Brain pericyte (primary cell): Measurements from ENCODE around the gene SPRR1A.

Experiments used
- DNase-seq: peaks from one replicate; pipeline ENCODE4 v3.0.0-alpha.2; 2012; ENCODE audit warnings: low read depth, low spot score

Gene SPRR1A

GRCh38 chr1:152983743-152984142 is at the start of gene SPRR1A:
SPRR1A (plus strand) TSS chr1:152984081; CDS start chr1:152985231, 1,150 bp downstream.
- DNase-seq = no peak

- DNase-seq = no peak
Measured at GRCh38 chr1:152940614-152941013, 43.3 kb upstream of the SPRR1A start.

GRCh38 chr1:152941037-152941711 is 42.7 kb upstream of the SPRR1A start:
- DNase-seq = no peak

DNA sequence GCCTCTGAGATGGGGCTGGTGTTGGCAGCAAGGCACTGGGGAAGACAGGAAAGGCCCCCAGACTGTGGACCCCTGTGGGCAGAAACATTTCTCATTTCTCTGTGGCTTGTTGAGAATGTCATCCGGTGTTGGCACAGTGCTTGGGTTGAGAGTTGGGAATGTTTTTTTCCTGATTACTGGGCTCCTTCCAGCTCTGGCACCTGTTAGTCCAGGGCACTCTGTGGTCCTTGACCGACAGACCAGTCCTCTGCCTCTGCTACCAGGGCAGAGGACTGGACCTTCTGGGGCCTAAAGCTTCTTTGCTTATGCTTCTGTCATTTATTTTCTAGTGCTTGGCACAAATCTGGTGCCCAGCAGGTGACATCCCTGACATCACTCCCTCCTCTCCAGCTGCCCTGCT is 41.7 kb upstream of the SPRR1A start:
- no peak for DNase-seq

GRCh38 chr1:152946248-152946647 is 37.6 kb upstream of the SPRR1A start:
- no peak for DNase-seq

DNA sequence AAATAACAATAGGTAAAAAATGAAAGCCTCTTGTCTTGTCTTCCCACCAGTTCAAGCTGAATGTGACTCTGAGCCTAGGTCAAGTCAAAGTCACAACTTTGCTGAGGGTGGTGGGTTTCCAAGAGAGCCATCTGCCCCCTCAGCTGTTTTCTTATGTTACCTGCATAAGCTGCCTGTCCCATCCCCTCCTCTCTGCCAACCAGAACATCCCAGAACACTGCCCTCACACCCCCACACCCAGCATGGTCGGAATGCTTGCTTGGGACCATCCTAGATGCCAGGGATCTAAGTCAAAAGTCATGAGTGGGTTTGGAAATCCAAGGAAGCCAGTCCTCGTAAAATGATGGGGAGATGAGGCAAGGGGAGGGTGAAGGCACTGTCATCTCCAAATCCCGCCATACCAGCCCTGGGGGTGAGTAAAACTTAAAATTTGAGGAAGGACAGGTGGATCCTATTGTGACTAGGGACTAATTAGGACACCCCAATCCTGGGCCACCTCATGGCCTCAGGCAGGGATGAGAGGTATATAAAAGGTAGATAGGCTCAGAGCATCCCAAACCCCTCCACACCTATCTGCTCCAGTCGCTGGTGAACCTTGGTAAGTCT is 37.1 kb upstream of the SPRR1A start, which contains the start of gene SPRR5:
SPRR5 (plus strand) TSS at position 556 of the 606 bp plus-strand sequence. CDS start 1,349 bp downstream, outside the sequence.
- no peak for DNase-seq

DNA sequence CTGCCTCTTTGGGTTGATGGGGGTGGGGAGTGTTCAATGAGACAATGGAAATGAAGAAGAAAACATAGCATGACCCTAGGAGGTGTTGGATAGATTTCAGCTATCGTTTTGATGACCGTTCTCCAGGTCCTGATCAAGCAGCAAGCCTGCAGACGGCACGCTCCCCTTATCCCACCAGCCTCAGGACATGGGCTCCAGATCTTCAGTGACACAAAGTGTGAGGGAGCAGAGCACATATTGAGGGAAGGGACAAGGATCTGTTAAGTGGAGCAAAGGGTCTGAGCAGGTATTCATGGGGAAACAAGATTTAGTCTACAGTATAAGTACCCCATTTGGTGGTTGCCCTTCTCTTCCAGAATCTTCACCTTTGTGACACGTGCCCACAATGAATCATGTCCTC is 32.2 kb upstream of the SPRR1A start:
- DNase-seq = no peak

DNA sequence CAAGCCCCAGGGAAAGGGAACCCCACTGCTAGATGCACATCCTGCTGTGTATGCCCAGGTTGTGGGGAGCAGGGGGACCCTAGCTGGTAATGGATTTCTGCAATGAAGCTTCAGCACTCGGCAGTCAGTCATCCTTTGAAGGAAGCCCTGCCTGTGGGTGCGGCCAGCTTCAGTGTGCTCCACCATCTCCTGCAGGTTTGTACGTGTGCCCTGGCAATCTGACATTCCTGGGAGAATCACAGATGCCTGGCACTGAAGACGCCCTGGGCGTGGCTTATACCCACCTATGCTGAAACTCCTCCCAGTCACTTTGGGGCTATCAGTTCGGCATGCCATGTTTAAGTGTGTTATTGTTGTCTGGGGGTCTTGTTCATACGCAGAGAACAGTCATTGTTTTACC is 30.1 kb upstream of the SPRR1A start:
- DNase-seq = no peak

DNA sequence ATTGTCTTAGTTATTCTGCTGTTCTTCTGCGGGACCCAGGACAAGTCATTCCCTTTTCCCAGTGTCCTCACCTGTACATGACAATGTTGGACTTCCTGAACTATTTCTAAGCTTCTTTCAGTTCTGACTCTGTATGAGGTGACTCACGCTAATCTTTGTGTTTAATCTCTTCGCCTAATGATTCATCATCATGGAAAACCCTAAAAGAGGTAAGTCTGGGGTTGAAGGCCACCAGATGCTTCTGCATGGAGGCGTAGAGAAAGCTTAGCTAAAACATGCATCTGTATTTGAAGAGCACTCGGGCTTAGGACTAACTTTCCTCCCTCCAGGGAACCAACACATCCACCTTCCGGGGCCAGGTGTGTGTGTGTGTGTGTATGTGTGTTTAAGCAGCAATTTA is 29.4 kb upstream of the SPRR1A start:
- no peak for DNase-seq

DNA sequence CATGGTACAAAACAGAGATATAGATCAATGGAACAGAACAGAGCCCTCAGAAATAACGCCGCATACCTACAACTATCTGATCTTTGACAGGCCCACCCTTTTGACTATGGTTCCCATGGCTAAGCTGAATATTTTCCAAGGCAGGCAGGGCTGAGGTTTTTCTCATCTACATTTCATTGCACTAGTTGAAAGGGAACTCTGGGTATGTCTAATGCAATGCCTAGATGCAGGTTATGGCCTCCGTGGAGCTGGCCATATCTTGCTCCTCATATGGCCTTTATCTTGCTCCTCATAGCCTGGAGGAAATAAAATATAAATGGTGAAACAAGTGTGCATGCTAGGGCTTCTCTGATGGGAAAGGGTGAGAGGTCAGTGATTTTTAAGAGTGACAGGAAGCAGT is 26.3 kb upstream of the SPRR1A start:
- no peak for DNase-seq

DNA sequence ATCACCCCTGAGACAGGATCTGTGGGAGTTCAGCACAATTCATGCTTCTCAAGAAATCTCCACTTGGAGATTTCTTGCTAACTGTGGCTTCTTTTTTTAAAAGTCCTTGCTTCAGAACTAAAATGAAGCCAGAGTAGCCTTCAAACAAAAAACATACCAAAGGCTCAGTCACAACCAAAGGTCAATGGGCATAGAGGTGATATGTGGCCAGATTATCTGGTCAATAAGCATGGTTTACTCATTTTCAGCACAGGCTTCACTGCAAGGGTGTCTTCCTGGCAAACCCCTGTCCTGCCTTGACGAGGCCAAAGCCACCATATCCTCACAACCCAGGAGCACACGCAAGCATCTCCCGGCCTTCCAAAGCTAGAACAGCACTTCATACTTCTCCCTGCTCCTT is 24.6 kb upstream of the SPRR1A start:
- DNase-seq = no peak

DNA sequence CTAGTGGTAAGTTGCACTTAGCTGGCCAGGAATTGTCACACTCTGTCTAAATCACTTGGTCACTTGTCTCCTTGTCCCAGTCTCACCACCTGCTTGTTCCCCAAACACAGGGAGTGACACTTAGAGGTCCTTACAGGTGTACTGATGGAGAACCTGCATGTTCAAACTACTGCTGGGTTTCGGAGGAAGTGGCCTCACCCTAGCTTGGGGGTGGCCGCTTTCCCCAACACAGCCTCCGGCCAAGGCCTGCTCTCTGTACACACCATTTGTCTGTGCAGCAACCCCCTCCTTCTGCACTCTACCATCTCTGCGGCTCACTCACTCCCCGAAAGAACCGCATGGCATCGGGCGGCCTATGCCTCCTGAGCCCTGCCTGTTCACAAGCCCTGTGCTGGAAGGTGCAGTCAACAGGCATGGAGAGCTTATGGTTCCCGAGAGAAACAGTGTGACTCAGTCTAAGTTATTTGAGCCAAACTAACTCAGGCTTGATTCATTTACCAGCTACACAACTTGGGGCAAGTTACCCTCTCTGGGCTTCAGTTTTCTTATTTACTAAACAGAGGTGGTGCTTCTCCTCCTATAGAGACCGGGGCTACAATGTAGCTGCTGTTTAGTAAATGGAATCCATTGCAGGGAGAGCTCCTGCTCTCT is 24.0 kb upstream of the SPRR1A start:
- no peak for DNase-seq

GRCh38 chr1:152960452-152961044 is 23.3 kb upstream of the SPRR1A start:
- no peak for DNase-seq

DNA sequence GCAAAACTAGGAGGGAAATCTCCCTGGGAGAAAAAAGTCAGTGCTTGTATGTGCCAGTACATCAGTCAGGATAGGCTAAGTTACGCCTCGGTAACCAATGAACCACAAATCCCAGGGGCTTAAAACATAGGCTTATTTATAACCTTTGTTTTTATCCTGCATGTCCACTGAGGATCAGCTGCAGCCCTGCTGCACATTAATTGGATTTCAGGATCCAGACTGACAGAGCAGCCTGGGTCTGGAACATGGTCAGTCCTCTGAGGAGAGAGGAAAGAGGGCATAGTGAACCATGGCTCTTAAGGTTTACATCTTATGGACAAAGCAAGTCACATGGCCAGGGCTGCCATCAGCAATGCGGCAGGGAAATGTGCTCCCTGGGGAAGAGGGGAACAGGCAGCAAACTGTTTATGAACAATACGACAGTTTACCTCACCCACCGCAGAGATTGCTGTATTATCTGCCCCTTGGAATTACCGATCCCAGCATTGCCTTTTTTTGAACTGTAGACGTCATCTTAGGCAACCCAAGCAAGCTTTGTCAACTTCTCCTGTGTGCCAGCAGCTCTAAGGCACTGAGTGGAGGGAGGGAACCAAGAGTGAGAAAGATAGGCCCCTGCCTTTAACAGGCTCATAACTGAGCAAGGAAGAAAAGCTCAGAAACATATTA is 22.5 kb upstream of the SPRR1A start:
- DNase-seq = no peak

GRCh38 chr1:152962876-152963415 is 20.9 kb upstream of the SPRR1A start:
- DNase-seq = no peak

GRCh38 chr1:152964536-152964935 is 19.3 kb upstream of the SPRR1A start:
- no peak for DNase-seq

DNA sequence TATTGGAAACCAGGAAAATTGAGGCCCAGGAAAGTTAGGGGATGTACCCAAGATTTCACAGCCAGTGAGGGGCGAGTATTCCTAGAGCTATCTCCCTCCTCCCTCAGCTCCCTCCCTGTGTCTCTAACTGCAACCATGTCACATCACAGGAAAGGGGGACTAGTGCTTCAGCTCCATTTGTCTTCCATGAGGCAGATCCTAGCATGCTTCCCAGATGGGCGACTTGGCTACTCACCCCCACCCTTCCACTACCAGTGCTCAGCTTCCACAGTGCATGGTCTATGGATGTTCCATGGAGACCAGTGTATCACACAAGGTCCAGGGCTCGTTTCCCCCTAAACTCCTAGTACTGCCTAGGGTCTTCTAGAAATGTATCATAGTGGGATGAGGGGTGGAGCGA is 18.0 kb upstream of the SPRR1A start:
- DNase-seq = no peak

GRCh38 chr1:152967201-152967600 is 16.7 kb upstream of the SPRR1A start:
- no peak for DNase-seq

DNA sequence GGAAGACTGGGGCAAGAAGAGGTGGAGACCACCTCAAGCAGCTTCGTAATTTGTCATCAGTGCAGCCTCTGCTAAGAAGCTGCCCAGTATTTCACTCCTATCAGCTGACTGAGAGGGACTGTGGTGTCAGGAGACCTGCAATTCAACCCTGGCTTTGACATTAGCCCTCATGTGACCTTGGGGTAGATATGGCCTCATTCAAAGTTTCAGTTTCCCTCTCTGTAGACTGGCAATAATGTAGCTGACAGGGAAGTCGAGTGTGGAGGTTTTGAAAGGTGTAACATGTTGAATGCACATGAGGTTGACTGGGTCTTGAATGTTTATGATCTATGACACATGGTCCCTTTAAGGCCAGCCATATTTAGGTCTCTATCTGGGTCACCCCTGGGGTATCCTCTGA is 15.6 kb upstream of the SPRR1A start:
- no peak for DNase-seq

GRCh38 chr1:152969036-152969435 is 14.8 kb upstream of the SPRR1A start:
- no peak for DNase-seq

DNA sequence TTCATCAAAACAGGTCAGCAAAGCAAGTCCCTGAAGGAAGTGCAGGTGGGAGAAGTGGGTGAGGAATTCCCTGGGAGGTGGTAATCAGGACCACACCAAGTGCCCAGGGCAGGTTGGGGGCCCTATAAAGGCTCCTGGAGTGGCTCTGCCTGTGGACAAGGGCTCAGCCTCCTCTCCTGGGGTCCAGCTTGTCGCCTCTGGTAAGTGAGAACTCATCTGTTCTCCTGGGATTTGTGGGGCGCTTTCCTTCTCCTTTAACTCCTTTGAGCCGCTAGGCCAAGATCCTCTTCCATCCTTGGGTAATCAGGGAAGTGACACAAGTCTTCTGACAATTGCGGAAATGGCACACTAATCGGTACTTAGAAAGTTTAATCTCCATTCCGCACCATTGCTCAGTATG is 13.4 kb upstream of the SPRR1A start, which contains the start of gene SPRR4:
SPRR4 (plus strand) TSS at position 154 of the 400 bp plus-strand sequence. CDS start 1,243 bp downstream, outside the sequence.
- DNase-seq = no peak
